Measurements from ENCODE around the gene SDK2.

GRCh38 chr17:73625006-73625405 lies 19.2 kb downstream of the SDK2 start:
- TF ChIP-seq CTCF (IDR thresholded peaks at IDR 0.05): no peak
- TF ChIP-seq POLR2A (IDR thresholded peaks at IDR 0.05): no peak

Data from right lobe of liver (tissue), 4 donors.